ENCODE results near the gene OTUD1. TPM values are rescaled to one million over a fixed set of nuclear protein-coding genes. Genes with fewer than 3 reads are reported as not detected.

The OTUD1 gene
- total and polyA plus RNA-seq, 3 donors from 2014 or later = 15.9 to 19.0 (median 17.8) TPM

- intact Hi-C loops (cut with DNase I; ENCODE audit: low total_unique reads) = no loop called here
- H3K27ac ChIP-seq = no peak overlapping the region
- WGBS, 2 donors = 74 to 78% methylated on average over 2 of the region's 2 CpGs
Observed at GRCh38 chr10:23412223-23412622, 26.7 kb upstream of the OTUD1 start.

GRCh38 chr10:23413629-23414089 is 25.2 kb upstream of the OTUD1 start:
- Histone ChIP-seq H3K4me1 (no peaks in the 10 kb centered on the region), H3K36me3 (ENCODE audit: low read depth, missing control alignments) (no peaks in the 10 kb centered on the region), H3K27ac (no peak overlapping the region), H3K27me3 (no peaks in the 10 kb centered on the region), H3K4me3 (no peak overlapping the region), H3K9me3 (no peaks in the 10 kb centered on the region)
- no peak for DNase-seq
- 73 to 90% methylated on average over 5 of the region's 5 CpGs for WGBS, 2 donors
- intact Hi-C loops (cut with DNase I; ENCODE audit: low total_unique reads) = no loop called here
- TF ChIP-seq, protein P1, sequence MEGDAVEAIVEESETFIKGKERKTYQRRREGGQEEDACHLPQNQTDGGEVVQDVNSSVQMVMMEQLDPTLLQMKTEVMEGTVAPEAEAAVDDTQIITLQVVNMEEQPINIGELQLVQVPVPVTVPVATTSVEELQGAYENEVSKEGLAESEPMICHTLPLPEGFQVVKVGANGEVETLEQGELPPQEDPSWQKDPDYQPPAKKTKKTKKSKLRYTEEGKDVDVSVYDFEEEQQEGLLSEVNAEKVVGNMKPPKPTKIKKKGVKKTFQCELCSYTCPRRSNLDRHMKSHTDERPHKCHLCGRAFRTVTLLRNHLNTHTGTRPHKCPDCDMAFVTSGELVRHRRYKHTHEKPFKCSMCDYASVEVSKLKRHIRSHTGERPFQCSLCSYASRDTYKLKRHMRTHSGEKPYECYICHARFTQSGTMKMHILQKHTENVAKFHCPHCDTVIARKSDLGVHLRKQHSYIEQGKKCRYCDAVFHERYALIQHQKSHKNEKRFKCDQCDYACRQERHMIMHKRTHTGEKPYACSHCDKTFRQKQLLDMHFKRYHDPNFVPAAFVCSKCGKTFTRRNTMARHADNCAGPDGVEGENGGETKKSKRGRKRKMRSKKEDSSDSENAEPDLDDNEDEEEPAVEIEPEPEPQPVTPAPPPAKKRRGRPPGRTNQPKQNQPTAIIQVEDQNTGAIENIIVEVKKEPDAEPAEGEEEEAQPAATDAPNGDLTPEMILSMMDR (IDR thresholded peaks at IDR 0.05) = no peak
- TF ChIP-seq POLR2A (IDR thresholded peaks at IDR 0.05) = no peak

More at GRCh38 chr10:23412223-23412622, 26.7 kb upstream of the OTUD1 start:
- TF ChIP-seq, protein P1 (IDR thresholded peaks at IDR 0.05) = no peak
- no peak for TF ChIP-seq POLR2A (IDR thresholded peaks at IDR 0.05)
- no peak for DNase-seq
- Histone ChIP-seq H3K4me3 (no peak overlapping the region), H3K9me3 (no peaks in the 10 kb centered on the region), H3K27me3 (no peaks in the 10 kb centered on the region), H3K4me1 (no peaks in the 10 kb centered on the region), H3K36me3 (ENCODE audit: low read depth, missing control alignments) (no peaks in the 10 kb centered on the region)

DNA sequence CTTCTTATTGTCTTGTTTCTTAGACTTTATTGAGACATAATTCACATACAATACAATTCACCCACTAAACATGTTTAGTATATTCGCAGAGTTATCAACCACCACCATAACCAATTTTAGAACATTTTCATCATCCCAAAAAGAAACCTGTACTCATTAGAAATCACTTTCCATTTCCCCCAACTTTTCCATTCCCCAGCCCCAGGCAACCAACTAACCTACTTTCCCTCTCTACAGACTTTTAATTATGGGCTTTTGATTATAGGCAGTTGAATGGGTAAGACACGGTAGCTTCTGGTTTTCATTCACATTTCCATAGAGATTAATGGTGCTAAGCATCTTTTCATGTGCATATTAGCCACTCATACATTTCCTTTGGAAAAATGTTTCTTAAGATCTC is 24.2 kb upstream of the OTUD1 start:
- H3K27me3 ChIP-seq = no peaks in the 10 kb centered on the region
- 85 to 96% methylated on average over 2 of the region's 2 CpGs for WGBS, 2 donors
- no peak overlapping the region for H3K27ac ChIP-seq
- intact Hi-C loops (cut with DNase I; ENCODE audit: low total_unique reads) = no loop called here
- H3K36me3 ChIP-seq (ENCODE audit: low read depth, missing control alignments) = no peaks in the 10 kb centered on the region
- no peak for DNase-seq
- TF ChIP-seq, protein P1 (IDR thresholded peaks at IDR 0.05) = no peak
- TF ChIP-seq POLR2A (IDR thresholded peaks at IDR 0.05) = no peak
- no peak overlapping the region for H3K4me3 ChIP-seq
- H3K4me1 ChIP-seq = no peaks in the 10 kb centered on the region
- no peaks in the 10 kb centered on the region for H3K9me3 ChIP-seq

DNA sequence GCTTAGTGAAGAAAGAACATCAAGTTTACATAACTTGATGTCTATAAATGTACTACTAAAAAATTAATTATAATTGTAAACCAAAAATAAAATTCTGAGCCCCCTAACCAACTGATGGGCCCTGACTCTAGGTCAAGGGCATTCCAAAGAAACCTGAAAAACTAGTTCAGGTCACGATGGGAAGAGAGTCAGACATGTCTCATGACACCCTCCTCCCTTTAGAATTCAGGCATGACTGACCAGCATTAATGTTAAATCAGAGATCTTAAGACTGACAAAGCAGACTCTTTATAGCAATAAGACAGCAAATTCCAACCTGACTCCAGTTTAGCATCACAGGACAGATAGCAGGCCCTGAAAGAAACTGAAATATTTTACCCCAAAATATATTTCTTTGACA is 21.6 kb upstream of the OTUD1 start:
- no peaks in the 10 kb centered on the region for H3K36me3 ChIP-seq (ENCODE audit: low read depth, missing control alignments)
- no peaks in the 10 kb centered on the region for H3K9me3 ChIP-seq
- TF ChIP-seq, protein P1 (IDR thresholded peaks at IDR 0.05) = no peak
- TF ChIP-seq POLR2A (IDR thresholded peaks at IDR 0.05) = no peak
- 75 to 76% methylated on average over 1 of the region's 1 CpG for WGBS, 2 donors
- H3K27ac ChIP-seq = no peak overlapping the region
- no peak overlapping the region for H3K4me3 ChIP-seq
- no peak for DNase-seq
- H3K4me1 ChIP-seq = no peaks in the 10 kb centered on the region
- H3K27me3 ChIP-seq = no peaks in the 10 kb centered on the region
- intact Hi-C loops (cut with DNase I; ENCODE audit: low total_unique reads) = no loop called here

DNA sequence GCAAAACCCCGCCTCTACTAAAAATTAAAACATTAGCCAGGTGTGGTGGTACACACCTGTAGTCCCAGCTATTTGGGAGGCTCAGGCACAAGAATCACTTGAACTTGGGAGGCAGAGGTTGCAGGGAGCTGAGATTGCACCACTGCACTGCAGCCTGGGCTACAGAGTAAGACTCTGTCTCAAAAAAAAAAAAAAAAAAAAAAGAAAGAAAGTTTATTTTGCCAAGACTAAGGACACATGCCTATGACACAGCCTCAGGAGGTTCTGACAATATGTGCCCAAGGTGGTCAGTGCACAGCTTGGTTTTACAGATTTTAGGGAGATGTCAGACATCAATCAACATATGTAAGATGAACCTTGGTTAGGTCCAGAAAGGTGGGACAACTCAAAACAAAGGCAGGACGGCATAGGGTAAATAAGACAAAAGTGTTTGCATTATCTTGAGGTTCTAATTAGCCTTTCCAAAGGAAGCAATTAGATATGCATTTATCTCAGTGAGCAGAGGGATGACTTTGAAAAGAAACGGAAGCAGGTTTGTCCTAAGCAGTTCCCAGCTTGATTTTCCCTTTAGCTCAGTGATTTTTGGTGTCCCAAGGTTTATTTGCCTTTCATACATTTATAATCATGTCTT is 20.7 kb upstream of the OTUD1 start:
- TF ChIP-seq, protein P1 (IDR thresholded peaks at IDR 0.05) = no peak
- no peak for TF ChIP-seq POLR2A (IDR thresholded peaks at IDR 0.05)
- H3K36me3 ChIP-seq (ENCODE audit: low read depth, missing control alignments) = no peaks in the 10 kb centered on the region
- no peaks in the 10 kb centered on the region for H3K27me3 ChIP-seq
- no peaks in the 10 kb centered on the region for H3K4me1 ChIP-seq
- H3K27ac ChIP-seq = no peak overlapping the region
- no peaks in the 10 kb centered on the region for H3K9me3 ChIP-seq
- intact Hi-C loops (cut with DNase I; ENCODE audit: low total_unique reads) = no loop called here
- 89 to 93% methylated on average over 3 of the region's 3 CpGs for WGBS, 2 donors
- DNase-seq = no peak
- H3K4me3 ChIP-seq = no peak overlapping the region

Measured in testis (tissue), 3 donors.